NCI-H748 (cell line): ENCODE results near the gene ABHD5.

Source experiments
- DNase-seq: peaks from one replicate; lab custom pipeline; 2025; ENCODE audit not compliant: unreplicated experiment; lab: John Stamatoyannopoulos, UW

ABHD5 gene

DNA sequence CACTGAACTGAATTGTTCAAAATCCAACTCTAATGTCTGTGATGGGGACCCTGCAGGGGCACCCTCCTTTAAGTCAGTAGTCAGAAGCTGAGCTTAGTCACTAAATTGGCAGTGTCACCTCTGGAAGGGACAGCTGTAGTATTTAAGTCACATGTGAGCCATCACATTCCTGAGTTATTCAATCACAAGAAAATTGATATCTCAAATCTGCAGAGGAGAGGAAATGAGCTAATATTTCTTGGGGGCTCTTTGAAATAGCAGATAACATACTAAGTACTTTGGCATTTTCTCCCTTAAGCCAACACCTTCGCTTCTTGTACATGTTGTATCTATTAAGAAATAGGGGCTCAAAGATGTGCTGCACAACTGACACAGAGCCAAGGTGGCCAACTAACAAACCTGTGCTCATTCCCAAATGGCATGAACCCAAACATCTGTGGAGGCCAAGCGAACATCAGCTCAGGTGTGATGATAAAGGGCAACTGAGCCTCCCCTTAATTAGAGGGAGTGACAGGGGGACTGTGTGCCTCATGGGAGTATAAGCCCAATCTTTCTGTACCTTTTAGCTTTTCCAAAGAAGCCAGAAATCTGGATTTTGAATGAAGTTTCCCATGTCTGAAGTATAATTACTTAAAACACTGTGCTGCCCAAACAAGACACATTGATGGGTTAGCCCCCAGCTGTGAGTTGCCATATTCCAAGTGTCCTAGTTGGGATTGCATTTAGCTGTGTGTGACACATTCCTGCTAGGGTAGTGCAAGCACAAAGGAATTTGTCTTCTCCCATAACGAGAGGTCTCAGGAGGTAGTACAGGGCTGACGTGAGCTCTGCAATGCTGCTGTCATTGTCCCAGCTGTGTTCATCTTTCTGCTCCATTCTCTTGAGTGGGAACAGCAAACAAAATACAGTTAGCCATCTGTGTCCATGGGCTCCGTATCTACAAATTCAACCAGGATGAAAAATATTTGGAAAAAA is 63.3 kb downstream of the ABHD5 start:
- DNase-seq = no peak

DNA sequence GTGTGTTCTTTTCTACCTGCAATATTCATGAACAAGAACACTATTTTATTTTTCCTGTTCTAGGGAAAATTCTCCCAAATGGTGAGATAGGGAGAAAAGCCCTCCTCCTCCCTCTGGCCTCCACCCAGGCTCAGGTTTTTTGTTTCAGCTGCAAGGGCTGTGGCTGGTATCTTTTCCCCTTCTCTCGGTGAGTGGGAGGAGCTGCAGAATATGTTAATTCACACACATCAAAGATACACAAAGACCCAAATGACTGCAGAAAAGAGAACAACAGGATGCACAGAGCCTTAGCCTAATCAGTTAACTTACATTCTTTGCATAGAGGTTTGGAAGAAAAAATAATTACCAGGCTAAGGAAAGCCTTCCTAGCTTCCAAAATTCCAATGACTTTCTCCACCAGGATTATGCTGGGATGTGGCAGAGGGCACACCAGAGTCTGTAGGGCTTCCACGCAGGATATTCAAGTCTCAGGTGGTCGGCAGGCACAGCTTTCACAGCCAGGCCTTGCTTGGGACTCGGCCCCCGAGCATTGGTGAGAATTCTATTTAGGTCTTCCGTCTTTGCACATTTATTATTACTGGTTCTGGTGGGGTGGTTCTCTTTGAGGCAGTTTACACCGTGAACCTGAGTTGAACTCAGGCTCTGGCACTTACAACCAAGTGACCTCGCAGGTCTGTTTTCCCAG is 64.9 kb downstream of the ABHD5 start:
- no peak for DNase-seq

DNA sequence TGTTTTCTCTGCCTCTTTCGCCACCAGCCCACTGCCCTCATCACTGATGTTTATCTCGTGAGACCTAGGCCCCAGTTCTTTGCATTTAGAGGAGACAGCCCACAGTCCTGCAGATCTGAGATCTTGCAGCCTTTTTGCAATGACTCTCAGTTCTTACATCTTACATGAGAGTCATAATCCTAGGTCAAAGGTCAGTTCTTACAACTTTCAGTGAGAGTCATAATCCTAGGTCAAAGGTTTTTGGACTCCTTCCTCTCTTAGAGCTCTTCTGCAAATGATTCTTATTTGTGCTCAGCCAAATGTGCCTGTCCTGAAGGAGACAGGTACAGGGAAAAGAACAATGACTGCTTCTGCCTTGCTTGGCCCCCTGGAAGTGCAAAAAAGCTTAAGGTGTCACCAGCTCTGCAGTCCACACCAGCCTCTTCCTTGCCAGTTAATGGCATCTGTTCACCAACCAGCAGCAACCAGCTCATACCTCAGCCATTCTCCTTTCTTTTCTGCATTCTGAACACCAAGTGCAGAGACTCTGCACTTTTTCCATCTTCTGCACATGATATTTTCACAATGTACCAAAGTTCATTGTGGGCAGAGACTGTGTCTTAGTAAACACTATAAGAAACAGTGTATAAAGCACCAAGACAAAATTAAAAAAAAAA is 67.1 kb downstream of the ABHD5 start:
- DNase-seq = no peak

GRCh38 chr3:43758592-43759225 is 68.0 kb downstream of the ABHD5 start:
- DNase-seq = no peak

- DNase-seq = peak; percentile 3
Observed at GRCh38 chr3:43759297-43759782, 68.6 kb downstream of the ABHD5 start.

- no peak for DNase-seq
Observed at GRCh38 chr3:43759938-43760337, 69.2 kb downstream of the ABHD5 start.

DNA sequence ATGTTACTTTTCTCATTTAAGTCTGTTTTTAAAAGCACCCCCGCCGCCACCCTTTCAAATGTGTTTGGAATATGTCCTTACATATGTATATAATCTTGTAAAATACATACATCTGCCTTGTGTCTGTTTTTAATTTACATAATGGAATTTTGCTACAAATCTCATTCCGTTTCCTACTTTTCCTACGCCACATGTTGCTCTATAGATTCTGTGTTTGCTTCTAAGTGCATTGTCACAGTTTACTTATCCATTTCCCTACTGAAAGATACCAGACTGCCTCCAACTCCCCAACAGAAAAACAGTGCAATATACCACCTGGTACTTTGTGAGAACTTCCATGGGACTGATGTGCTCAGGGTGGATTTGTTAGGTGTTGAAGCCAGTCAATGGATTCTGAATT is 70.2 kb downstream of the ABHD5 start:
- no peak for DNase-seq

DNA sequence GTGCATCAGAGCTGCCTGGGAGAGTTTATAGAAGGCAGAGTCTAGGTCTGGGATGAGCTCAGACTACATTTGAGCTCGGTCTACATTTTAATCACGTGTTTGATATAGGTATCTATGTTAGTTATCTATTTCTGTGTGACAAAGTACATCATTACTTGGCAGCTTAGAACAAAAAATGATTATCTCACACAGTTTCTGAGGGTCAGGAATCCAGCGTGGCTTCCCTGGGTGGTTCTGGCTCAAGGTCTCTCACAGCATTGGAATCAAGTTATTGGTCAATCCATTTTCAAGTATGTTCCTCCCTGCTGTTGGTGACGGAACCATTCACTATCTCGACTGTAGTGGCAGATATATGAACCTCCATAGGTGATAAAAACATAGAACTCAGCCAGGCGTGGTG is 71.7 kb downstream of the ABHD5 start:
- no peak for DNase-seq

DNA sequence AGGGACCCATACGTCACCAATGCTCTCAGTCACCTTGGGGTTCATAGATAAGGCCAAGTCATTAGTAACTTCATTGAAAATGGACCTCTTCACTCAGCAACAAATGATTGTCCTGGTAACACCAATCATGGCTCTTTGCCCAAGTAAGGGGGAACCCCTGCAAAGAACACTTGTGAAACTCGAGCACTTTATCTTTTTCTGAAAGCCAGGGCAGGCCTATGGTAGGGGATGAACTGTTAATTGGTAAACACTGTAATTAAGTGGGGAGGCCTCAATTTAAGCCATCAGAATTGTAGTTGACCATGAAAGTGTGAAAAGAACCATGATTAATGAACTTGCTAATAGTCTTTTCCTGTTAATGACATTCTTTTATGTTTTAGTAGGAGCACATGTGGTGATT is 73.3 kb downstream of the ABHD5 start:
- DNase-seq = no peak

GRCh38 chr3:43764471-43764870 is 73.7 kb downstream of the ABHD5 start:
- no peak for DNase-seq

DNA sequence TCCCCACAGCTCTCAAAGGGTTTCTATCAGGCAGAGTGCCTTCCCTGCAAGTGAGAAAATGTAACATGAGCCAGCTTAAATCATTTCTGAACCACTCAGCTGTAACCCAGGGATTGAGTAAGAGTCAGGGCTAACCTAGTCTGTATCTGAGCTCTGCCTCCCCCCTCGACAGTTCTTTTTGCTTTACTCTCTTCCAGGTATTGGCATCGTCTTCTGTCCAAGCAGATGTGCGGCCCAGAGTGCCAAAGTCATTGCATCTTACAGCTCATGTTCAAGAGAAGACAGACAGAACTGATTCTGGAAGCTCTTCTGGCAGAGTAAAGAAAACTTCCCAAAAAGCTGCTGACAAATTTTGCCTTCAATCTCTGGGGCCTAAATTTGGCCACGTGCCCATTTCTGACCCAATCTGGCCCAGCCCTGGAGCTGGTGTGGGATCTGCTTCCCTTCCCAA is 74.8 kb downstream of the ABHD5 start:
- no peak for DNase-seq

GRCh38 chr3:43766672-43767465 is 76.1 kb downstream of the ABHD5 start:
- no peak for DNase-seq

DNA sequence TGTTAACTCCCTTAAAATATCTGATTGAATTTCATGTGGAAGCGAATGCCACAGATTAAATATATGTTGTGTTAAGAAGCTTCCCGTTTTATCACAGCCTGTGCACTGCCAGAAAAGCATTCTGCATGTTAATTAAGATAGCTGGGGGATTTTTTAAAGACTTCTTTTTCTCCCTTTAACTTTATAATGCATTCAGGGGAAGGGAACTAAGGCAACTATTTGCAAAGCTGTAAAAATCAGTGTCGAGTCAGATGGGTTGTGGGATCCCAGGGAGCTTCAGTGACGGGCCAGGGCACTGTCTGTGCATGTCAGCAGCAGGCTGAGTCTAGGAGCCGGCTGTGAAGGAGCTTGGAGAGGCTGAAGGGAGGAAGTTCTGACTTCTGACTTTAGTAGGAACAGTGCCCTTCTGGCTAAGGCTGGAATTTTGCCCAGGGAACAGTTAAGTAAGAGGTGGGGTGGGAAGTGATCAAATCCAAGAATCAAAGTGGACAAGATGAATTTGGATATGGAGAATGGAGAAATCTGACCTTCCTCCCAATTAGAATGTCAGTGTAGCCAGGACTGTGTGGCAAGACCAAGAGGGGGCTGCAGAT is 77.7 kb downstream of the ABHD5 start:
- no peak for DNase-seq

- peak; percentile 79 for DNase-seq
Observed at GRCh38 chr3:43769097-43769884, 78.6 kb downstream of the ABHD5 start.

DNA sequence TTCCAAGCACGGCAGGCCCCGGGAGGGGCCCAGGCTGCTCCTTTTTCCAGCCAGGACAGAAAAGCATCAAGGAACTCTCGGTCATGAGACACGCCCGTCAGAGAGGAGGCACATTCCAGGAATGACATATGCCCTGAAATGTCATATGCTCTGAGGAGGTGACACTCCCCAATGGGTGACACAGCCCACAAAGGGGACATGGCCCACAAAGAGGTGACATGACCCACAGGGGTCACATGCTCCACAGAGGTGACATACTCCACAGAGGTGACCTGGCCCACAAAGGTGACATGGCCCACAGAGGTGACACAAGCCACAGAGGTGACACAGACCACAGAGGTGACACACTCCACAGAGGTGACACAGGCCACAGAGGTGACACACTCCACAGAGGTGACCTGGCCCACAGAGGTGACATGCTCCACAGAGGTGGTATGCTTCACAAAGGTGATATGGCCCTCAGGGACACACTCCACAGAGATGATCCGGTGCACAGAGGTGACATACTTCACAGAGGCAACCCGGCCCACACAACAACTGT is 79.2 kb downstream of the ABHD5 start:
- DNase-seq = no peak

GRCh38 chr3:43770426-43771103 is 79.8 kb downstream of the ABHD5 start:
- DNase-seq = no peak

GRCh38 chr3:43771610-43772009 is 80.9 kb downstream of the ABHD5 start:
- no peak for DNase-seq
